Measurements from ENCODE around the gene POU6F1. TPM values are rescaled to one million over a fixed set of nuclear protein-coding genes. Genes with fewer than 3 reads are reported as not detected.

Gene POU6F1
- polyA plus RNA-seq, 3 donors = 7.1 to 14.0 (median 8.0) TPM

- no peak for DNase-seq (ENCODE audit: extremely low read depth in 1 of 11, low read depth in 9 of 11, low spot score in 4 of 11)
Observed at GRCh38 chr12:51183349-51183748, 34.5 kb downstream of the POU6F1 start.

GRCh38 chr12:51181558-51181957, 36.3 kb downstream of the POU6F1 start:
- no peak for DNase-seq (ENCODE audit: extremely low read depth in 1 of 11, low read depth in 9 of 11, low spot score in 4 of 11)

GRCh38 chr12:51177897-51178296, 40.0 kb downstream of the POU6F1 start:
- DNase-seq (ENCODE audit: extremely low read depth in 1 of 11, low read depth in 9 of 11, low spot score in 4 of 11) = no peak

- no peak for DNase-seq (ENCODE audit: extremely low read depth in 1 of 11, low read depth in 9 of 11, low spot score in 4 of 11)
Observed at GRCh38 chr12:51174501-51174900, 43.4 kb downstream of the POU6F1 start.

GRCh38 chr12:51172515-51173431, 45.1 kb downstream of the POU6F1 start, which contains the start of gene TFCP2:
TFCP2 (minus strand) TSS chr12:51173135; CDS start chr12:51172422, 713 bp downstream.
- peak; percentile 91 to 96 (median 94) for DNase-seq (ENCODE audit: extremely low read depth in 1 of 11, low read depth in 9 of 11, low spot score in 4 of 11)

GRCh38 chr12:51171884-51172514, 45.9 kb downstream of the POU6F1 start:
- DNase-seq (ENCODE audit: extremely low read depth in 1 of 11, low read depth in 9 of 11, low spot score in 4 of 11) = peak in 2 of 11 donors; percentile 12 to 21

- DNase-seq (ENCODE audit: extremely low read depth in 1 of 11, low read depth in 9 of 11, low spot score in 4 of 11) = no peak
Observed at GRCh38 chr12:51163795-51164194, 54.1 kb downstream of the POU6F1 start.

GRCh38 chr12:51162217-51162616, 55.6 kb downstream of the POU6F1 start:
- no peak for DNase-seq (ENCODE audit: extremely low read depth in 1 of 11, low read depth in 9 of 11, low spot score in 4 of 11)

- DNase-seq (ENCODE audit: extremely low read depth in 1 of 11, low read depth in 9 of 11, low spot score in 4 of 11) = no peak
Observed at GRCh38 chr12:51160814-51161459, 56.9 kb downstream of the POU6F1 start.

GRCh38 chr12:51156245-51156765, 61.6 kb downstream of the POU6F1 start:
- no peak for DNase-seq (ENCODE audit: extremely low read depth in 1 of 11, low read depth in 9 of 11, low spot score in 4 of 11)

- DNase-seq (ENCODE audit: extremely low read depth in 1 of 11, low read depth in 9 of 11, low spot score in 4 of 11) = no peak
Observed at GRCh38 chr12:51152953-51153352, 64.9 kb downstream of the POU6F1 start.

- DNase-seq (ENCODE audit: extremely low read depth in 1 of 11, low read depth in 9 of 11, low spot score in 4 of 11) = no peak
Observed at GRCh38 chr12:51150777-51151176, 67.1 kb downstream of the POU6F1 start.

GRCh38 chr12:51147309-51147708, 70.6 kb downstream of the POU6F1 start:
- no peak for DNase-seq (ENCODE audit: extremely low read depth in 1 of 11, low read depth in 9 of 11, low spot score in 4 of 11)

- DNase-seq (ENCODE audit: extremely low read depth in 1 of 11, low read depth in 9 of 11, low spot score in 4 of 11) = no peak
Observed at GRCh38 chr12:51139292-51139844, 78.5 kb downstream of the POU6F1 start.

Other genes with a start within 250 kb of the POU6F1 start
- gene SLC11A2, start 191.7 kb downstream of the POU6F1 start, polyA plus RNA-seq (ENCODE audit: insufficient read length in 3 of 3) = 10 to 100 TPM; 46.5 to 75.7 (median 59.2) TPM
- 100 to 1,000 TPM in 2 of 3 donors, 10 to 100 TPM in 1; 86.9 to 151 (median 130) TPM for gene LETMD1, start 169.7 kb downstream of the POU6F1 start, polyA plus RNA-seq (ENCODE audit: insufficient read length in 3 of 3)
- gene CSRNP2, start 134.5 kb downstream of the POU6F1 start, polyA plus RNA-seq (ENCODE audit: insufficient read length in 3 of 3) = 10 to 100 TPM; 35.7 to 37.8 (median 36.2) TPM
- gene TFCP2, start 44.9 kb downstream of the POU6F1 start, polyA plus RNA-seq (ENCODE audit: insufficient read length in 3 of 3) = 10 to 100 TPM; 53.0 to 55.1 (median 54.1) TPM
- 100 to 1,000 TPM; 259 to 294 (median 266) TPM for gene DAZAP2, start 20.8 kb upstream of the POU6F1 start, polyA plus RNA-seq (ENCODE audit: insufficient read length in 3 of 3)
- 10 to 100 TPM; 19.2 to 21.5 (median 20.0) TPM for gene SMAGP, start 52.4 kb upstream of the POU6F1 start, polyA plus RNA-seq (ENCODE audit: insufficient read length in 3 of 3)
- 1 to 10 TPM; 2.3 to 3.9 (median 3.2) TPM for gene BIN2, start 106.1 kb upstream of the POU6F1 start, polyA plus RNA-seq (ENCODE audit: insufficient read length in 3 of 3)
- gene CELA1, start 128.6 kb upstream of the POU6F1 start, polyA plus RNA-seq (ENCODE audit: insufficient read length in 3 of 3) = not detected
- 1 to 10 TPM; 5.0 to 7.0 (median 5.8) TPM for gene GALNT6, start 173.3 kb upstream of the POU6F1 start, polyA plus RNA-seq (ENCODE audit: insufficient read length in 3 of 3)
- gene SLC4A8, start 206.8 kb upstream of the POU6F1 start, polyA plus RNA-seq (ENCODE audit: insufficient read length in 3 of 3) = 1 to 10 TPM; 3.2 to 4.9 (median 4.1) TPM